GM21717 (cell line): ENCODE results near the gene OSTC.
"Not testable (repeated sequence)": the region's sequence is repeated elsewhere in the genome, so short reads cannot be mapped to it uniquely, and the experiment has no call there.

ENCODE experiments used
- ATAC-seq: cut with Tn5 transposase; IDR thresholded peaks from one replicate; pipeline ENCODE4 v1.9.1; 2021; ENCODE audit warnings: mild to moderate bottlenecking, moderate library complexity; ENCODE audit not compliant: unreplicated experiment

The OSTC gene

GRCh38 chr4:108710578-108710977 lies 60.2 kb downstream of the OSTC start:
- ATAC-seq = not testable (repeated sequence)

GRCh38 chr4:108714880-108715279 lies 64.5 kb downstream of the OSTC start:
- ATAC-seq = no peak

GRCh38 chr4:108716340-108716739 lies 65.9 kb downstream of the OSTC start:
- ATAC-seq = no peak

GRCh38 chr4:108717386-108717785 lies 67.0 kb downstream of the OSTC start:
- ATAC-seq = no peak
